Nephron (organoid): ENCODE results near the gene SLC25A13.
"Not testable (repeated sequence)": the region's sequence is repeated elsewhere in the genome, so short reads cannot be mapped to it uniquely, and the experiment has no call there.

Experiments
- H3K27ac Mint-ChIP-seq, 3 experiments: 2 replicates each; pipeline ENCODE4 v1.8.0; 2020; ENCODE audit warnings: mixed read lengths in 3 of 3, mild to moderate bottlenecking in 2 of 3, moderate library complexity in 1 of 3
- H3K27me3 Mint-ChIP-seq: 2 replicates; pipeline ENCODE4 v1.8.0; 2021; ENCODE audit warnings: low read depth, mild to moderate bottlenecking, moderate library complexity, mixed read lengths
- H3K36me3 Mint-ChIP-seq: 2 replicates; pipeline ENCODE4 v1.8.0; 2020; ENCODE audit warnings: low read depth, mixed read lengths
- H3K4me1 Mint-ChIP-seq: 2 replicates; pipeline ENCODE4 v1.8.0; 2020; ENCODE audit warnings: mixed read lengths
- H3K4me3 Mint-ChIP-seq, 3 experiments: 2 replicates each; pipeline ENCODE4 v1.8.0; 2020; ENCODE audit warnings: mild to moderate bottlenecking in 3 of 3, mixed read lengths in 3 of 3, moderate library complexity in 2 of 3
- H3K9me3 Mint-ChIP-seq: 2 replicates; pipeline ENCODE4 v1.8.0; 2020; ENCODE audit warnings: mixed read lengths
- CTCF ChIP-seq, 3 experiments: fragments of 200-600 bp; sonication (generic); IDR thresholded peaks; one replicate each; pipeline ENCODE4 v1.5.0; 2021; ENCODE audit warnings: antibody characterized with exemption in 3 of 3; ENCODE audit not compliant: unreplicated experiment in 3 of 3

Gene SLC25A13

GRCh38 chr7:96299496-96299895 is 22.4 kb downstream of the SLC25A13 start:
- Mint-ChIP-seq H3K4me1 (peaks cover 33% of the 10 kb centered on the region), H3K36me3 (peaks cover 25% of the 10 kb centered on the region), H3K27ac (no peak overlapping the region), H3K4me3 (no peak overlapping the region), H3K27me3 (no peaks in the 10 kb centered on the region), H3K9me3 (peaks cover 4% of the 10 kb centered on the region)
- no peak for TF ChIP-seq CTCF (IDR thresholded peaks at IDR 0.05; ENCODE audit: unreplicated experiment in 3 of 3)

GRCh38 chr7:96297876-96298275 is 24.0 kb downstream of the SLC25A13 start:
- no peak for TF ChIP-seq CTCF (IDR thresholded peaks at IDR 0.05; ENCODE audit: unreplicated experiment in 3 of 3)
- Mint-ChIP-seq H3K36me3 (peaks cover 29% of the 10 kb centered on the region), H3K9me3 (peaks cover 7% of the 10 kb centered on the region), H3K4me3 (no peak overlapping the region), H3K4me1 (peaks cover 17% of the 10 kb centered on the region), H3K27ac (no peak overlapping the region), H3K27me3 (no peaks in the 10 kb centered on the region)

GRCh38 chr7:96297446-96297845 is 24.5 kb downstream of the SLC25A13 start:
- H3K9me3 Mint-ChIP-seq: peaks cover 11% of the 10 kb centered on the region
- H3K27me3 Mint-ChIP-seq, H3K4me3 Mint-ChIP-seq, H3K27ac Mint-ChIP-seq: not testable (repeated sequence)
- peaks cover 13% of the 10 kb centered on the region for H3K4me1 Mint-ChIP-seq
- peaks cover 33% of the 10 kb centered on the region for H3K36me3 Mint-ChIP-seq

GRCh38 chr7:96293911-96294310 is 28.0 kb downstream of the SLC25A13 start:
- not testable (repeated sequence) for H3K4me3 Mint-ChIP-seq

GRCh38 chr7:96287559-96287958 is 34.3 kb downstream of the SLC25A13 start:
- Mint-ChIP-seq H3K27me3 (no peaks in the 10 kb centered on the region), H3K9me3 (peaks cover 30% of the 10 kb centered on the region), H3K4me1 (no peaks in the 10 kb centered on the region), H3K36me3 (peaks cover 56% of the 10 kb centered on the region), H3K27ac (no peak overlapping the region), H3K4me3 (no peak overlapping the region)
- TF ChIP-seq CTCF (IDR thresholded peaks at IDR 0.05; ENCODE audit: unreplicated experiment in 3 of 3): no peak

More at GRCh38 chr7:96293911-96294310, 28.0 kb downstream of the SLC25A13 start:
- H3K27ac Mint-ChIP-seq, H3K27me3 Mint-ChIP-seq, H3K4me1 Mint-ChIP-seq: not testable (repeated sequence)
- Mint-ChIP-seq H3K36me3 (peaks cover 57% of the 10 kb centered on the region), H3K9me3 (peaks cover 31% of the 10 kb centered on the region)

- Mint-ChIP-seq H3K4me1 (no peaks in the 10 kb centered on the region), H3K9me3 (peaks cover 26% of the 10 kb centered on the region), H3K27me3 (no peaks in the 10 kb centered on the region), H3K4me3 (no peak overlapping the region), H3K27ac (no peak overlapping the region), H3K36me3 (peaks cover 52% of the 10 kb centered on the region)
- TF ChIP-seq CTCF (IDR thresholded peaks at IDR 0.05; ENCODE audit: unreplicated experiment in 3 of 3): no peak
These were observed 34.8 kb downstream of the SLC25A13 start for GRCh38 chr7:96287132-96287531.

GRCh38 chr7:96285579-96285978 is 36.3 kb downstream of the SLC25A13 start:
- Mint-ChIP-seq H3K9me3 (peaks cover 18% of the 10 kb centered on the region), H3K36me3 (peaks cover 40% of the 10 kb centered on the region), H3K4me1 (no peaks in the 10 kb centered on the region), H3K27me3 (no peaks in the 10 kb centered on the region), H3K4me3 (no peak overlapping the region), H3K27ac (no peak overlapping the region)
- no peak for TF ChIP-seq CTCF (IDR thresholded peaks at IDR 0.05; ENCODE audit: unreplicated experiment in 3 of 3)
